HL-60 (cell line): ENCODE data around the gene SLC30A9.

ENCODE experiments used
- CTCF ChIP-seq: IDR thresholded peaks from one replicate; pipeline ENCODE4 v1.5.1; 2011; ENCODE audit warnings: low read length, control low read depth, inconsistent platforms; ENCODE audit not compliant: insufficient read depth
- POLR2AphosphoS5 ChIP-seq: IDR thresholded peaks from 2 replicates; pipeline ENCODE4 v1.6.1; 2012; ENCODE audit warnings: low read depth

- TF ChIP-seq CTCF, result no peak
- no peak for TF ChIP-seq POLR2AphosphoS5
These were observed 146.0 kb downstream of the SLC30A9 start for GRCh38 chr4:42136371-42136770.
